GM23248 (cell line): Measurements from ENCODE around the gene TRMU.

Experiments
- EZH2 ChIP-seq: fragments of 200-600 bp; sonication (generic); IDR thresholded peaks from 2 replicates; pipeline ENCODE4 v1.6.1; 2018; ENCODE audit warnings: antibody characterized with exemption, mild to moderate bottlenecking; ENCODE audit not compliant: insufficient read depth, poor library complexity, severe bottlenecking
- EZH2phosphoT487 ChIP-seq: fragments of 200-600 bp; sonication (generic); IDR thresholded peaks from 2 replicates; pipeline ENCODE4 v1.6.1; 2018; ENCODE audit warnings: antibody characterized with exemption, moderate library complexity, mild to moderate bottlenecking, low read depth; ENCODE audit not compliant: insufficient read depth

- no peak for TF ChIP-seq EZH2
- TF ChIP-seq EZH2phosphoT487: no peak
These were observed 19.5 kb upstream of the TRMU start for GRCh38 chr22:46315976-46316375.
